Body of pancreas (tissue), 4 donors: ENCODE results near the gene HDGFL3. TPM values are rescaled to one million over a fixed set of nuclear protein-coding genes. Genes with fewer than 3 reads are reported as not detected.

ENCODE experiments used
- ATAC-seq: fragments of 150-250 bp; one replicate; pipeline ENCODE4 v1.9.1; 2016
- DNase-seq, 4 donors: peaks; one replicate each; pipeline ENCODE4 v3.0.0-alpha.2; 2019
- H3K27ac ChIP-seq, 4 donors: fragments of 200-600 bp; sonication (generic); 1 replicate in 3 of 4; 2 replicates in 1 of 4; pipeline versions ENCODE4 v1.5.1 to v1.6.1; 2016 to 2019; ENCODE audit warnings: mild to moderate bottlenecking in 1 of 4, mixed read lengths in 1 of 4, moderate library complexity in 1 of 4
- H3K27me3 ChIP-seq, 2 donors: fragments of 200-600 bp; sonication (generic); one replicate each; pipeline ENCODE4 v1.6.0; 2016; ENCODE audit warnings: mild to moderate bottlenecking in 1 of 2
- H3K36me3 ChIP-seq, 2 donors: fragments of 200-600 bp; sonication (generic); replicated peaks in 1 of 2; 2 replicates each; pipeline ENCODE4 v1.5.1; 2016; ENCODE audit warnings: low read depth in 2 of 2; ENCODE audit not compliant: insufficient read depth in 1 of 2
- H3K4me1 ChIP-seq: fragments of 200-600 bp; sonication (generic); one replicate; pipeline ENCODE4 v1.6.0; 2016
- H3K4me3 ChIP-seq, 2 donors: fragments of 200-600 bp; sonication (generic); 1 replicate in 1 of 2; 2 replicates in 1 of 2; pipeline ENCODE4 v1.5.1; 2016 to 2019
- H3K9me3 ChIP-seq, 3 donors: fragments of 200-600 bp; sonication (generic); 1 replicate in 2 of 3; 2 replicates in 1 of 3; pipeline ENCODE4 v1.5.1; 2016
- POLR2A ChIP-seq, 3 donors: fragments of 450-650 bp; IDR thresholded peaks; one replicate each; pipeline ENCODE4 v1.6.1; 2016; ENCODE audit warnings: antibody characterized with exemption in 3 of 3, mild to moderate bottlenecking in 2 of 3
- WGBS, 2 donors: methylation state at CpG; one replicate each; pipeline ENCODE4 v1.1.5; 2017; 5-methylcytosine and 5-hydroxymethylcytosine counted together
- intact Hi-C: fragments of 100-400 bp; cut with DNase I; formaldehyde crosslinking; loops from one replicate; pipeline ENCODE4 v1.15.1; 2023
- total RNA-seq, 2 donors: library from RNA; depleted of rRNA; stranded (reverse); fragments of >200 nt; gene quantifications; one replicate each; pipeline ENCODE4 v1.1.0, GENCODE V29; 2016
- TF ChIP-seq, protein P1 (sequence below), 7 experiments: fragments of 450-650 bp in 4 of 7; fragments of 200-600 bp in 3 of 7; sonication (generic) in 3 of 7; IDR thresholded peaks; one replicate each; pipeline ENCODE4 v1.5.1; 2016 to 2019; ENCODE audit warnings: antibody characterized with exemption in 7 of 7

The HDGFL3 gene
- total RNA-seq, 2 donors from 2014 or later, result 10.4 to 22.7 TPM

DNA sequence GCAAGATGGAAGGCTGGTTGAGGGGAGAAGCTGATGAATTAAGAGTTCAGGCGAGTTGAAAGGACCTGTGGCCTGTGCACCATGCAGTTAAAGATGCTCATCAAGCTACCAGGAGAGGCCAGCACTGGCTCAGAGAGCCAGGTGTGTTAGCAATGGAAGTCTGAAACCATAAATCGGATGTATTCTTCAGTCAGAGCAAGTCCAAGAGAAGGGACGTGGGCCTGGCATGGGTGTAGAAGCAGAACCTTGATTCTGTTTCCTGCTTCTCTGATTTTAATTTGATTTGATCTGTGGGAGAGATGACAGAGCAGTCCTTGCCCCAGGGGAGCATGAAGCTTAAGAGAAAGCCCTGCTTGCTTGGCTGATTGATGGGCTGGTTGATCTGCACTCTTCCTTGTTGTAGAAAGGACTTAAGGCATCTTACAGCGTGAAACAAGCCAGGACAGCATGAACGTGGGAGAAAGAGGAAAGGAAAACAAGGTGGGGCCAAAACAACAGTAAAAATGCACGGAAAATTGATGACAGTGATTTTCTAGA lies 89.3 kb downstream of the HDGFL3 start:
- Histone ChIP-seq H3K4me3 (no peak overlapping the region), H3K4me1 (no peaks in the 10 kb centered on the region), H3K36me3 (no peaks in the 10 kb centered on the region), H3K27ac (no peak overlapping the region), H3K27me3 (no peaks in the 10 kb centered on the region), H3K9me3 (no peaks in the 10 kb centered on the region)
- intact Hi-C loops, result no loop called here
- WGBS, 2 donors, result 63 to 65% methylated on average over 6 of the region's 6 CpGs
- no peak for TF ChIP-seq POLR2A (IDR thresholded peaks at IDR 0.05)
- TF ChIP-seq, protein P1, sequence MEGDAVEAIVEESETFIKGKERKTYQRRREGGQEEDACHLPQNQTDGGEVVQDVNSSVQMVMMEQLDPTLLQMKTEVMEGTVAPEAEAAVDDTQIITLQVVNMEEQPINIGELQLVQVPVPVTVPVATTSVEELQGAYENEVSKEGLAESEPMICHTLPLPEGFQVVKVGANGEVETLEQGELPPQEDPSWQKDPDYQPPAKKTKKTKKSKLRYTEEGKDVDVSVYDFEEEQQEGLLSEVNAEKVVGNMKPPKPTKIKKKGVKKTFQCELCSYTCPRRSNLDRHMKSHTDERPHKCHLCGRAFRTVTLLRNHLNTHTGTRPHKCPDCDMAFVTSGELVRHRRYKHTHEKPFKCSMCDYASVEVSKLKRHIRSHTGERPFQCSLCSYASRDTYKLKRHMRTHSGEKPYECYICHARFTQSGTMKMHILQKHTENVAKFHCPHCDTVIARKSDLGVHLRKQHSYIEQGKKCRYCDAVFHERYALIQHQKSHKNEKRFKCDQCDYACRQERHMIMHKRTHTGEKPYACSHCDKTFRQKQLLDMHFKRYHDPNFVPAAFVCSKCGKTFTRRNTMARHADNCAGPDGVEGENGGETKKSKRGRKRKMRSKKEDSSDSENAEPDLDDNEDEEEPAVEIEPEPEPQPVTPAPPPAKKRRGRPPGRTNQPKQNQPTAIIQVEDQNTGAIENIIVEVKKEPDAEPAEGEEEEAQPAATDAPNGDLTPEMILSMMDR (IDR thresholded peaks at IDR 0.05), result no peak
- ATAC-seq (no peak), DNase-seq (no peak)

DNA sequence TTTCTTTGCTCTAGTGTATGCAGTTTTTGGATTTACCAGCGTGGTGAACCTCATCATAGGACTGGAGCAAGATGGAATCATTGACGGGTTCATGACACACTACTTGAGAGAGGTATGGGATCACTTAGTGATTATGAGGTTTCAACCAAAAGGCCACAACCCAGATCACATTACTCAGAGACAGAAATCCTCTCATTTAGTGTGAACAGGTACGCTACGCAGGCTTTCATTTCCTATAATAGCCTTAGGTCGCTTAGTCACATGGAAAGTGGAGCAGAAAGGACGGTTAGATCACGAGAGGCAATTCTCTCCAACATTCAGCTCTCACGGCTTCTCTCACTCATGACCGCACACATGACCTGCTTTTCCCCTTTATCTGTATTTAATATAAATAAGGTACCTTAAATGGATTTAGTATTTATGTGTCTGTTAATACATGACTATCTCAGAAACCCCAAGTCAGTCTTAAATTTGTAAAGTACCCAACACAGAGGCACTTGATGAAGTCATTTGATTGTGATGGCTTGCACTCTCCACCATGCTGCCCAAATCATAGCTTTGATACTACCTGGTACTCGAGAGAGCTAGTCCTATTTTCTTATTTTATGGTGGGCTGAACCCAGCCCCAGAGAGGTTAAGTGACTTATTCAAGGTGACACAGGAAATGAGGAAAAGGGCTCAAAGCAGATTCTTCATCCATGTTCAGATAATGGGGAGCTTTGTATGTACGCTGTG lies 91.6 kb downstream of the HDGFL3 start:
- no peaks in the 10 kb centered on the region for H3K36me3 ChIP-seq
- no peak for TF ChIP-seq POLR2A (IDR thresholded peaks at IDR 0.05)
- TF ChIP-seq, protein P1 (IDR thresholded peaks at IDR 0.05), result no peak
- no peaks in the 10 kb centered on the region for H3K27me3 ChIP-seq
- no peak for DNase-seq
- 79 to 81% methylated on average over 11 of the region's 11 CpGs for WGBS, 2 donors
- no peaks in the 10 kb centered on the region for H3K9me3 ChIP-seq
- intact Hi-C loops, result no loop called here
- no peak for ATAC-seq
- no peak overlapping the region for H3K4me3 ChIP-seq
- no peaks in the 10 kb centered on the region for H3K4me1 ChIP-seq
- H3K27ac ChIP-seq, result no peak overlapping the region

DNA sequence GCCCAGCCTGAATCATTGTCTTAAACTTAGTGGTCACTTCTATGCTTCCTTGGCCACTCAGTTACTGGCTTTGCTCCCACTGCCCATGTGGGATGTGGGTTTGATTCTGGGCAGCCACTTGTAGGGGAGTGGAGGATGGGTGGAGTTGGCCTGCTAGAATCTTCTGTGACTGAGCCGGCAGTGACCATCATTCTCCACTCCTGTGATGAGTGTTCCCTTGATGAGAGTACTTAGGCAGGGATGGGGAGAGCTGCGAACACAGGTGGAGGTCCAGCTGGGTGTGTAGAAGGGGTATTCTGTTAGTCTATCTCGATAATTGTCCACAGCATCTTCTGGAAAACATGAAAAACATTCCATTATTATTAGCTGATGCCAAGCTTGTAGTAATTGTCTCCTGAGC lies 92.2 kb downstream of the HDGFL3 start:
- H3K36me3 ChIP-seq, result no peaks in the 10 kb centered on the region
- ATAC-seq (no peak), DNase-seq (no peak)
- intact Hi-C loops, result no loop called here
- no peaks in the 10 kb centered on the region for H3K4me1 ChIP-seq
- no peak overlapping the region for H3K27ac ChIP-seq
- TF ChIP-seq, protein P1 (IDR thresholded peaks at IDR 0.05), result no peak
- TF ChIP-seq POLR2A (IDR thresholded peaks at IDR 0.05), result no peak
- H3K27me3 ChIP-seq, result no peaks in the 10 kb centered on the region
- H3K9me3 ChIP-seq, result no peaks in the 10 kb centered on the region
- no peak overlapping the region for H3K4me3 ChIP-seq
- WGBS, 2 donors, result 84 to 91% methylated on average over 3 of the region's 3 CpGs

DNA sequence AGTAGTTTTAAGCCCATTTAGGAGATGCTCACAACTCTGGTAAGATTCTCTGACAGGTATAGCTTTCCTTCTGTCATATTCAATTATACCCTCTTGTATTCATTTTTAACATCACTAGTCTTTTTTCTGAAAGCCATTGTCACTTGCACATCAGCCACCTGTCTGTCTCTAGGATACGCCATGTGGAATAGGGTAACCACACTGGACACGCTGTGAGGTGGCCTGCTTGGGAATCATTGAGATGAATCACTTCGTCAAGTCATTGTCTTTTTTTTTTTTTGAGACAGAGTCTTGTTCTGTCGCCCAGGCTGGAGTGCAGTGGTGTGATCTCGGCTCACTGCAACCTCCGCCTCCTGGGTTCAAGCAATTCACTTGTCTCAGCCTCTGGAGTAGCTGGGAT lies 92.8 kb downstream of the HDGFL3 start:
- H3K27me3 ChIP-seq, result no peaks in the 10 kb centered on the region
- WGBS, 2 donors, result 87% methylated on average over 6 of the region's 6 CpGs
- no peak for TF ChIP-seq POLR2A (IDR thresholded peaks at IDR 0.05)
- TF ChIP-seq, protein P1 (IDR thresholded peaks at IDR 0.05), result no peak
- H3K9me3 ChIP-seq, result no peaks in the 10 kb centered on the region
- no peak overlapping the region for H3K4me3 ChIP-seq
- DNase-seq, result no peak
- no peaks in the 10 kb centered on the region for H3K36me3 ChIP-seq
- intact Hi-C loops, result no loop called here
- no peaks in the 10 kb centered on the region for H3K4me1 ChIP-seq
- ATAC-seq, result no peak
- no peak overlapping the region for H3K27ac ChIP-seq
